Natural killer cell (primary cell): Measurements from ENCODE around the gene KLK15. TPM values are rescaled to one million over a fixed set of nuclear protein-coding genes. Genes with fewer than 3 reads are reported as not detected.

ENCODE experiments used
- ATAC-seq, 3 donors: fragments of 150-1000 bp in 2 of 3; fragments of 200-7000 bp in 1 of 3; cut with Tn5 transposase; 1 replicate in 1 of 3; 2 replicates in 2 of 3; pipeline ENCODE4 v1.10.0; 2021; ENCODE audit warnings: mild to moderate bottlenecking in 2 of 3, moderate library complexity in 2 of 3
- DNase-seq, 2 donors: peaks; one replicate each; pipeline versions ENCODE4 v3.0.0 to v3.0.0-alpha.2; 2013 to 2021; ENCODE audit warnings: mixed read lengths in 1 of 2
- H3K27ac ChIP-seq: one replicate; pipeline ENCODE4 v1.5.1; 2013; ENCODE audit warnings: mild to moderate bottlenecking, low read length
- H3K27me3 ChIP-seq: one replicate; pipeline ENCODE4 v1.6.1; 2013; ENCODE audit warnings: low read length; ENCODE audit not compliant: control insufficient read depth, insufficient read depth
- H3K36me3 ChIP-seq: one replicate; pipeline ENCODE4 v1.6.1; 2013; ENCODE audit warnings: low read length; ENCODE audit not compliant: control insufficient read depth, insufficient read depth
- H3K4me1 ChIP-seq: one replicate; pipeline ENCODE4 v1.6.1; 2013; ENCODE audit warnings: low read length; ENCODE audit not compliant: control insufficient read depth, insufficient read depth
- H3K4me3 ChIP-seq: one replicate; pipeline ENCODE4 v1.5.1; 2013; ENCODE audit warnings: low read length
- H3K9me3 ChIP-seq: one replicate; pipeline ENCODE4 v1.6.1; 2013; ENCODE audit warnings: low read length; ENCODE audit not compliant: control insufficient read depth, insufficient read depth
- H3K27ac Mint-ChIP-seq, 2 donors: one replicate each; pipeline ENCODE4 v1.8.0; 2022; ENCODE audit warnings: mild to moderate bottlenecking in 2 of 2, mixed read lengths in 2 of 2, moderate library complexity in 1 of 2
- H3K27me3 Mint-ChIP-seq, 2 donors: one replicate each; pipeline ENCODE4 v1.8.0; 2022; ENCODE audit warnings: low read depth in 2 of 2, mixed read lengths in 2 of 2
- H3K36me3 Mint-ChIP-seq: one replicate; pipeline ENCODE4 v1.8.0; 2022; ENCODE audit warnings: mixed read lengths
- H3K4me1 Mint-ChIP-seq, 2 donors: one replicate each; pipeline ENCODE4 v1.8.0; 2022; ENCODE audit warnings: mixed read lengths in 2 of 2
- H3K4me3 Mint-ChIP-seq: one replicate; pipeline ENCODE4 v1.8.0; 2022; ENCODE audit warnings: mild to moderate bottlenecking, moderate library complexity, mixed read lengths
- H3K9me3 Mint-ChIP-seq, 2 donors: one replicate each; pipeline ENCODE4 v1.8.0; 2022; ENCODE audit warnings: mixed read lengths in 2 of 2
- CTCF ChIP-seq: fragments of 200-600 bp; IDR thresholded peaks from one replicate; pipeline ENCODE4 v1.8.0; 2022; ENCODE audit warnings: antibody characterized with exemption
- whole genome bisulfite sequencing: methylation state at CpG from one replicate; pipeline ENCODE4 v1.1.7; 2013; ENCODE audit warnings: missing lambda C conversion rate; ENCODE audit not compliant: insufficient coverage; 5-methylcytosine and 5-hydroxymethylcytosine counted together
- intact Hi-C: fragments of 100-400 bp; cut with micrococcal nuclease; formaldehyde crosslinking; loops from one replicate; pipeline ENCODE4 v1.14.2; 2022
- total RNA-seq, 4 donors: library from RNA; stranded (reverse); fragments of 120-200 nt in 1 of 4; gene quantifications; one replicate each; pipeline versions ENCODE4 v1.2.3 to v1.2.4, GENCODE V29; 2013 to 2022

KLK15 gene
- total RNA-seq, 3 donors from 2014 or later (not counting 1 experiment from before 2014, with no cell fraction given), result not detected

- no peaks in the 10 kb centered on the region for H3K4me1 Mint-ChIP-seq
- DNase-seq (no peak), ATAC-seq (no peak)
- Histone ChIP-seq H3K4me3 (no peak overlapping the region), H3K36me3 (no peaks in the 10 kb centered on the region), H3K9me3 (no peaks in the 10 kb centered on the region), H3K27me3 (no peaks in the 10 kb centered on the region), H3K4me1 (no peaks in the 10 kb centered on the region), H3K27ac (no peak overlapping the region)
- H3K27me3 Mint-ChIP-seq, result peaks cover 33 to 38% of the 10 kb centered on the region in 2 donors
- no peaks in the 10 kb centered on the region for H3K36me3 Mint-ChIP-seq
- no peaks in the 10 kb centered on the region for H3K9me3 Mint-ChIP-seq
- WGBS, result 72% methylated on average over 6 of the region's 6 CpGs
- TF ChIP-seq CTCF, result no peak
- H3K27ac Mint-ChIP-seq, result no peak overlapping the region
- intact Hi-C loops, result no loop called here
- H3K4me3 Mint-ChIP-seq, result no peak overlapping the region
Measured at GRCh38 chr19:50857366-50857765, 24.0 kb upstream of the KLK15 start.

GRCh38 chr19:50854636-50855410 lies 21.4 kb upstream of the KLK15 start, which contains the start of gene KLK3:
KLK3 (plus strand) TSS chr19:50854915; CDS start chr19:50854956, 41 bp downstream.
- peaks cover 29 to 33% of the 10 kb centered on the region in 2 donors for H3K27me3 Mint-ChIP-seq
- H3K27ac Mint-ChIP-seq, result no peak within 1 kb of the TSS
- intact Hi-C loops, result no loop called here
- H3K4me3 Mint-ChIP-seq, result no peak within 1 kb of the TSS
- ATAC-seq, result no peak
- no peak for DNase-seq
- Histone ChIP-seq H3K4me1 (no peaks in the 10 kb centered on the region), H3K27me3 (no peaks in the 10 kb centered on the region), H3K27ac (no peak within 1 kb of the TSS), H3K9me3 (no peaks in the 10 kb centered on the region), H3K4me3 (no peak within 1 kb of the TSS), H3K36me3 (no peaks in the 10 kb centered on the region)
- no peak for TF ChIP-seq CTCF
- no peaks in the 10 kb centered on the region for H3K4me1 Mint-ChIP-seq
- no peaks in the 10 kb centered on the region for H3K9me3 Mint-ChIP-seq
- no peaks in the 10 kb centered on the region for H3K36me3 Mint-ChIP-seq
- 56% methylated on average over 5 of the region's 9 CpGs for WGBS

- ATAC-seq (no peak), DNase-seq (no peak)
- H3K4me1 Mint-ChIP-seq, result no peaks in the 10 kb centered on the region
- H3K4me3 Mint-ChIP-seq, result no peak overlapping the region
- H3K27me3 Mint-ChIP-seq, result peaks cover 12 to 25% of the 10 kb centered on the region in 2 donors
- no peak for TF ChIP-seq CTCF
- no peaks in the 10 kb centered on the region for H3K4me1 ChIP-seq
- no peaks in the 10 kb centered on the region for H3K27me3 ChIP-seq
- no peak overlapping the region for H3K27ac Mint-ChIP-seq
- WGBS, result 80% methylated on average over 4 of the region's 4 CpGs
- H3K4me3 ChIP-seq, result no peak overlapping the region
- intact Hi-C loops, result no loop called here
- H3K36me3 ChIP-seq, result no peaks in the 10 kb centered on the region
- no peaks in the 10 kb centered on the region for H3K9me3 Mint-ChIP-seq
- H3K27ac ChIP-seq, result no peak overlapping the region
- no peaks in the 10 kb centered on the region for H3K36me3 Mint-ChIP-seq
- no peaks in the 10 kb centered on the region for H3K9me3 ChIP-seq
Measured at GRCh38 chr19:50851620-50852019, 18.2 kb upstream of the KLK15 start.

GRCh38 chr19:50850738-50851137 lies 17.4 kb upstream of the KLK15 start:
- Mint-ChIP-seq H3K27ac (no peak overlapping the region), H3K4me1 (no peaks in the 10 kb centered on the region), H3K36me3 (no peaks in the 10 kb centered on the region), H3K27me3 (peaks cover 9 to 18% of the 10 kb centered on the region in 2 donors), H3K9me3 (no peaks in the 10 kb centered on the region), H3K4me3 (no peak overlapping the region)
- H3K27ac ChIP-seq, result no peak overlapping the region
- H3K4me1 ChIP-seq, result no peaks in the 10 kb centered on the region
- no peaks in the 10 kb centered on the region for H3K9me3 ChIP-seq
- no peaks in the 10 kb centered on the region for H3K36me3 ChIP-seq
- no peak overlapping the region for H3K4me3 ChIP-seq
- no peak for TF ChIP-seq CTCF
- WGBS, result 52% methylated on average over 2 of the region's 3 CpGs
- H3K27me3 ChIP-seq, result no peaks in the 10 kb centered on the region
- ATAC-seq (no peak), DNase-seq (no peak)
- intact Hi-C loops, result no loop called here
